ENCODE measurements around the gene PTPRT. TPM values are rescaled to one million over a fixed set of nuclear protein-coding genes. Genes with fewer than 3 reads are reported as not detected.

The PTPRT gene
- total and polyA plus RNA-seq, 2 donors (not counting 1 experiment from before 2014, with no cell fraction given), result not detected

GRCh38 chr20:42549496-42549895 is 640.2 kb downstream of the PTPRT start:
- Histone ChIP-seq H3K4me3 (replicated peaks in 1 of 4; ENCODE audit: control extremely low read depth in 1 of 4, insufficient read depth in 1 of 4, low read depth in 3 of 4, low read length in 4 of 4) (no peak overlapping the region), H3K4me2 (ENCODE audit: extremely low read depth, insufficient read depth, low read length) (no peak overlapping the region), H3K36me3 (ENCODE audit: control insufficient read depth, insufficient read depth, low read length) (no peaks in the 10 kb centered on the region), H3K9ac (ENCODE audit: insufficient read depth, low read length) (no peak overlapping the region), H4K20me1 (ENCODE audit: control insufficient read depth, extremely low read depth, insufficient read depth, low read length) (no peaks in the 10 kb centered on the region), H3K27ac (ENCODE audit: insufficient read depth, low read length) (no peak overlapping the region), H3K27me3 (ENCODE audit: control insufficient read depth, insufficient read depth, low read length) (no peaks in the 10 kb centered on the region), H3K4me1 (ENCODE audit: control insufficient read depth, extremely low read depth, insufficient read depth, low read length) (no peaks in the 10 kb centered on the region), H3K79me2 (ENCODE audit: control insufficient read depth, insufficient read depth, low read length) (no peaks in the 10 kb centered on the region), H2AFZ (ENCODE audit: low read length) (no peak overlapping the region), H3K9me3 (ENCODE audit: control insufficient read depth, insufficient read depth, low read depth, low read length) (no peaks in the 10 kb centered on the region)
- no peak for DNase-seq (ENCODE audit: low read depth in 2 of 2)
- no peak for TF ChIP-seq CTCF (conservative IDR thresholded peaks at IDR 0.05 in 1 of 2, IDR thresholded peaks at IDR 0.05 in 1 of 2; ENCODE audit: low read depth in 1 of 2, low read length in 2 of 2)
- no peak for TF ChIP-seq EZH2 (IDR thresholded peaks at IDR 0.05; ENCODE audit: low read length, missing control alignments)

- Histone ChIP-seq H3K9me3 (ENCODE audit: control insufficient read depth, insufficient read depth, low read depth, low read length) (no peaks in the 10 kb centered on the region), H3K4me2 (ENCODE audit: extremely low read depth, insufficient read depth, low read length) (no peak overlapping the region), H3K9ac (ENCODE audit: insufficient read depth, low read length) (no peak overlapping the region), H3K27ac (ENCODE audit: insufficient read depth, low read length) (no peak overlapping the region), H2AFZ (ENCODE audit: low read length) (no peak overlapping the region), H3K27me3 (ENCODE audit: control insufficient read depth, insufficient read depth, low read length) (no peaks in the 10 kb centered on the region), H3K4me3 (replicated peaks in 1 of 4; ENCODE audit: control extremely low read depth in 1 of 4, insufficient read depth in 1 of 4, low read depth in 3 of 4, low read length in 4 of 4) (no peak overlapping the region), H4K20me1 (ENCODE audit: control insufficient read depth, extremely low read depth, insufficient read depth, low read length) (no peaks in the 10 kb centered on the region), H3K79me2 (ENCODE audit: control insufficient read depth, insufficient read depth, low read length) (no peaks in the 10 kb centered on the region), H3K4me1 (ENCODE audit: control insufficient read depth, extremely low read depth, insufficient read depth, low read length) (no peaks in the 10 kb centered on the region), H3K36me3 (ENCODE audit: control insufficient read depth, insufficient read depth, low read length) (no peaks in the 10 kb centered on the region)
- DNase-seq (ENCODE audit: low read depth in 2 of 2), result no peak
- no peak for TF ChIP-seq CTCF (conservative IDR thresholded peaks at IDR 0.05 in 1 of 2, IDR thresholded peaks at IDR 0.05 in 1 of 2; ENCODE audit: low read depth in 1 of 2, low read length in 2 of 2)
- no peak for TF ChIP-seq EZH2 (IDR thresholded peaks at IDR 0.05; ENCODE audit: low read length, missing control alignments)
Observed at GRCh38 chr20:42544926-42545325, 644.8 kb downstream of the PTPRT start.

GRCh38 chr20:42532831-42533230 is 656.9 kb downstream of the PTPRT start:
- no peaks in the 10 kb centered on the region for H3K9me3 ChIP-seq (ENCODE audit: control insufficient read depth, insufficient read depth, low read depth, low read length)
- no peaks in the 10 kb centered on the region for H3K4me1 ChIP-seq (ENCODE audit: control insufficient read depth, extremely low read depth, insufficient read depth, low read length)
- H4K20me1 ChIP-seq (ENCODE audit: control insufficient read depth, extremely low read depth, insufficient read depth, low read length), result no peaks in the 10 kb centered on the region
- H3K36me3 ChIP-seq (ENCODE audit: control insufficient read depth, insufficient read depth, low read length), result no peaks in the 10 kb centered on the region
- H3K4me2 ChIP-seq (ENCODE audit: extremely low read depth, insufficient read depth, low read length), result no peak overlapping the region
- no peak overlapping the region for H3K9ac ChIP-seq (ENCODE audit: insufficient read depth, low read length)
- TF ChIP-seq CTCF (conservative IDR thresholded peaks at IDR 0.05 in 1 of 2, IDR thresholded peaks at IDR 0.05 in 1 of 2; ENCODE audit: low read depth in 1 of 2, low read length in 2 of 2) (no peak), EZH2 (IDR thresholded peaks at IDR 0.05; ENCODE audit: low read length, missing control alignments) (no peak)
- no peak overlapping the region for H3K4me3 ChIP-seq (replicated peaks in 1 of 4; ENCODE audit: control extremely low read depth in 1 of 4, insufficient read depth in 1 of 4, low read depth in 3 of 4, low read length in 4 of 4)
- DNase-seq (ENCODE audit: low read depth in 2 of 2), result no peak
- no peaks in the 10 kb centered on the region for H3K79me2 ChIP-seq (ENCODE audit: control insufficient read depth, insufficient read depth, low read length)
- H3K27ac ChIP-seq (ENCODE audit: insufficient read depth, low read length), result no peak overlapping the region
- H3K27me3 ChIP-seq (ENCODE audit: control insufficient read depth, insufficient read depth, low read length), result no peaks in the 10 kb centered on the region
- H2AFZ ChIP-seq (ENCODE audit: low read length), result no peak overlapping the region
